WI38 (cell line): ENCODE data around the gene AP1M2.
"Not testable (repeated sequence)": the region's sequence is repeated elsewhere in the genome, so short reads cannot be mapped to it uniquely, and the experiment has no call there.

ENCODE experiments used
- H3K4me3 ChIP-seq: 2 replicates; pipeline ENCODE4 v1.5.1; 2011; ENCODE audit warnings: low read depth, mild to moderate bottlenecking, control low read depth, low read length
- CTCF ChIP-seq: IDR thresholded peaks from 2 replicates; pipeline ENCODE4 v1.5.1; 2012; ENCODE audit warnings: low read depth, mild to moderate bottlenecking, control low read depth, low read length

AP1M2 gene

GRCh38 chr19:10537668-10538067 lies 49.4 kb downstream of the AP1M2 start:
- no peak for TF ChIP-seq CTCF
- H3K4me3 ChIP-seq, result no peak overlapping the region

GRCh38 chr19:10535613-10536012 lies 51.5 kb downstream of the AP1M2 start:
- H3K4me3 ChIP-seq, result no peak overlapping the region
- TF ChIP-seq CTCF, result no peak

GRCh38 chr19:10533646-10534386 lies 53.3 kb downstream of the AP1M2 start:
- TF ChIP-seq CTCF, result no peak
- no peak overlapping the region for H3K4me3 ChIP-seq

GRCh38 chr19:10532457-10532856 lies 54.7 kb downstream of the AP1M2 start:
- TF ChIP-seq CTCF, result no peak
- no peak overlapping the region for H3K4me3 ChIP-seq

- not testable (repeated sequence) for H3K4me3 ChIP-seq
Observed at GRCh38 chr19:10526887-10527286, 60.2 kb downstream of the AP1M2 start.

GRCh38 chr19:10525636-10526035 lies 61.5 kb downstream of the AP1M2 start:
- TF ChIP-seq CTCF, result no peak
- no peak overlapping the region for H3K4me3 ChIP-seq

- no peak overlapping the region for H3K4me3 ChIP-seq
- no peak for TF ChIP-seq CTCF
Observed at GRCh38 chr19:10523135-10523636, 63.9 kb downstream of the AP1M2 start.
